Frontal cortex (tissue), 4 donors: ENCODE results near the gene MSH2. TPM values are rescaled to one million over a fixed set of nuclear protein-coding genes. Genes with fewer than 3 reads are reported as not detected.

Experiments
- DNase-seq, 2 donors: peaks; one replicate each; pipeline ENCODE4 v3.0.0; 2012; ENCODE audit warnings: low spot score in 2 of 2
- FAIRE-seq: peaks from 2 replicates; lab custom pipeline; 2012; peaks lifted over from hg19 to GRCh38; lab: Jason Lieb, UNC
- total RNA-seq: library from RNA; depleted of rRNA; stranded (reverse); fragments of >200 nt; gene quantifications from one replicate; pipeline ENCODE4 v1.2.3, GENCODE V29; 2014
- donor health status: control.
- donor health status: control.
- donor health status: control.

The MSH2 gene
- total RNA-seq, 1 donor from 2014 or later = 89.7 TPM

- DNase-seq (no peak), FAIRE-seq (peak; percentile 74)
Measured at GRCh38 chr2:47460766-47461165, 57.8 kb downstream of the MSH2 start.

DNA sequence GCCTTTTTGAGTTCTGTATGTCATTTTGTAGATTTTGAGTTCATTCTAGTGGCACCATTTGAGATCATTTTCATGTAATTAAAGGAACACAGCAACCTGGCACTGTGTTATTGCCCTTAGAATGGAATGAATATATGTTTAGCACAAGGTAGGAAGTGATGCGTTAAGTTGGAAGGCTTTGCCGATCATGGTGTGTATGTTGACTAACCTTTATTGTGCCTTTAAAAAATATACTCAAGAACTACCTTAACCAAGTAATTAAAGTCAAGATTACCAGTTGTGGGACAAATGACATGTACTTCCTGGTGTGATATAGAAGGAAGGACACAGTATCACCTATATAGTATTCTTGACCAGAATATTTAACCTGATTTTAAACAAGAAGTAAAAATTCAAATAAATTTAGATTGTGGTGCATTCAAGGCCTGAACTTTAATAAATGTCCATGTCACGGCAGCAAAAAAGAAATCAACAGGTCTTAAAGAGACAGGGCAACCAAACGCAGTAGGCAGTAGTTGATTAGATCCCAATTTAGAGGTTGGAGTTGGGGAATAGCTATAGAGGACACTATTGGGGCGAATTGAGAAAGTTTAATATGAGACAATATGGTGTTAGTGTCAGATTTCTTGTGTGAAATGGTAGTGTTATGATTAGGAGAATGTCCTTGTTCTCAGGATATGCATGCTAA, 68.6 kb downstream of the MSH2 start:
- DNase-seq = no peak
- FAIRE-seq = no peak

GRCh38 chr2:47479863-47480262, 76.9 kb downstream of the MSH2 start:
- FAIRE-seq (no peak), DNase-seq (no peak)

- FAIRE-seq (no peak), DNase-seq (no peak)
Measured at GRCh38 chr2:47483191-47483590, 80.2 kb downstream of the MSH2 start.

DNA sequence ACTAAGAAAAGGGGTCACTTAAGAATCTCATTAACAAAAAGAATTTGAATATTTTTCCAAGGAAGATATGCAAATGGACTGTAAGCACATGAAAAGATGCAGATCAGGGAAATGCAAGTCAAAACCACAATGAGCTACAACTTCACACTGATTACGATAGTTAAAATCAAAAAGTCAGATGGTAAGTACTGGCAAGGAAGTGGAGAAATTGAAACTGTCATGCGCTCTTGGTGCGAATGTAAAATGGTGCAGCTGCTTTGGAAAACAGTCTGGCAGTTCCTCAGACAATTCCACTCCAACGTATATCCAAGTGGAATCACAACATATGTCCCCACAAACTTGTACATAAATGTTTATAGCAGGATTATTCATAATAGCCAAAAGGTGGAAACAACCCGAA, 81.4 kb downstream of the MSH2 start:
- FAIRE-seq = no peak
- no peak for DNase-seq

- no peak for DNase-seq
- no peak for FAIRE-seq
Measured at GRCh38 chr2:47485177-47485576, 82.2 kb downstream of the MSH2 start.

DNA sequence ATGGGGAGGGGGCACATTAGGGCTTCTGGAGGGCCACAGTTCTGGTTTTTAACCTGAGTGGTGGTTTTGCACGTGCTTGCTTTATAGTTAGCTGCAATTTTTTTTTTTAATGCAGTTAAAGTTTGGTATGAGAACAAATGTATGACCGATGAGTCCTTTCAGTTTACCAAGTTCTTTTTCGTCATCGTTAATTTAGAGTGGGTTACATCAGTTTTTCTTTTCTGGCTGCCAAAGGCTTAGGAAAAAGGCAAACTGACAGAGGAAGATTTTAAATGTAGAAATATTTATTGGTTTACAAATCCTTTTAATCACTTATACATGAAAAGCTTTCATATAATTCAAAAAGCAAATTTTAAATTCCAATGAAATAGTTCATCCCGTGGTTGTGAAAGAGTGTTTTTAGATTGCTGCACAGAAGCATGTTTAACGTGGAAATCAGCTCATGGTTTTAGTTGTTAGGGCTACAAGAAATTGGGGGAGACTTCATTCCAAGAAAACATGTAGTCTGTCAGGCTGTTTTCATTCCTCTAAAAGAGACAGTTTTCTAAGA, 82.9 kb downstream of the MSH2 start:
- FAIRE-seq (no peak), DNase-seq (no peak)

DNA sequence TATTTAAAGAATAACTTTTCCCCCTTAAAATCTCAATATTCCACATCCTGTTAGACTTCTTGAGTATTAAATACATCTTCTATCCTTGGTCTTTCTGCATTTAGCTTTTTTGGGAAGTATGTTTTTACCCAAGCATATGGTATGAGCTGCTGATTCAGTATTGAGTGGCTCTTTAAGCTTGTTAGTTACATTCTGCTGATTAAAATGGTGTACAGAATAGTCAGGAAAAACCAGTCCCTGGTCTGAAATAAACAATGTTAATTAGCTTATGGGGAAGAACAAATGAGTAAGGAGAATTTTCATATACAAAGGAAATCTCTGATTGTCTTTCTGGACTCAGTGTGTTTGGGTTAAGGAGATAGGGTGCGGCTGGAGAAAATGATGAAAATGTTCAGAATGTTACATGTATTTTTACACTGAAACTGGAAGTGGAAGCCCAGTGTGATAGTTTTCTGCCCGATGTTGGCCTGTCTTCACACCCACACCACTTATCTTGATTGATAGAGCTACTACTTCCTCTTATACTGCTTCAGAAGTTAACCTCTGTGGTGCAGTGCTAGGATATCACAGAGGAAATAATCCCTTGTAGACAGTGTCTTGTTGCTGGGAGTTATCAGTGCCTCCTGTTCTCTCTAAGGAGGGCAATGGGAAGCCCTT, 84.0 kb downstream of the MSH2 start:
- no peak for FAIRE-seq

DNA sequence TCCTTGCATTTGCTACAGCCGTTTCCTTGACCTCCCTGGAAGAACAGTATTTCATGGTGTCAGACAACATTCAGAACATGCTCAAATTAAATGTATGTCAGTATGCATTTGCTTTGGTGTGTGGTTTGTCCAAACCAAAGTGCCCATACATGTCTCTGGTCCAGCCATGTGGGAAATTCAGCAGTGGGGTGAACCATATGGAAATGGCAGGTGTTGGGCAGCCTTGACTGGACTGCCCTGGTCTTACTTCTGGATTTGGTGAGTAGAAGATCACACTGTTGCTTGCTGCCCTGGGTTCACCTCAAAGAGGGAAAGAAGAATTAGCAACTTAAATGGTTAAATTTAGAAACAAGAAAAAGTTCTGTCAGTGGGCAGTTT, 84.5 kb downstream of the MSH2 start:
- DNase-seq (no peak), FAIRE-seq (no peak)

More for the DNA sequence above, 84.0 kb downstream of the MSH2 start:
- DNase-seq = no peak

- DNase-seq (no peak), FAIRE-seq (no peak)
Measured at GRCh38 chr2:47488870-47489584, 86.1 kb downstream of the MSH2 start.

DNA sequence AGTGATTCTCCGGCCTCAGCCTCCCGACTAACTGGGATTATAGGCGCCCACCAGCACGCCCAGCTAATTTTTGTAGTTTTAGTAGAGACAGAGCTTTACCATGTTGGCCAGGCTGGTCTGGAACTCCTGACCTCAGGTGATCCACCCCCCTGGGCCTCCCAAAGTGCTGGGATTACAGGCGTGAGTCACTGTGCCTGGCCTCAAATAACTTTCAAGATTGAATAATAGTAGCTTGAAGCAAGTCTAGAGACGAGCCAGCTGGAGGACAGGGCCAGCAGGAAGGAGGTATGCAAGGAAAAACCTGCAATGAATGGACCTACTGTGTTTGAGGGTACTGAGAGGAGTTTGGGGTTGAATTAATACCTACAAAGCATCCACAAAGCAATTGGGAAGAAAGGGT, 87.5 kb downstream of the MSH2 start:
- DNase-seq (no peak), FAIRE-seq (no peak)

DNA sequence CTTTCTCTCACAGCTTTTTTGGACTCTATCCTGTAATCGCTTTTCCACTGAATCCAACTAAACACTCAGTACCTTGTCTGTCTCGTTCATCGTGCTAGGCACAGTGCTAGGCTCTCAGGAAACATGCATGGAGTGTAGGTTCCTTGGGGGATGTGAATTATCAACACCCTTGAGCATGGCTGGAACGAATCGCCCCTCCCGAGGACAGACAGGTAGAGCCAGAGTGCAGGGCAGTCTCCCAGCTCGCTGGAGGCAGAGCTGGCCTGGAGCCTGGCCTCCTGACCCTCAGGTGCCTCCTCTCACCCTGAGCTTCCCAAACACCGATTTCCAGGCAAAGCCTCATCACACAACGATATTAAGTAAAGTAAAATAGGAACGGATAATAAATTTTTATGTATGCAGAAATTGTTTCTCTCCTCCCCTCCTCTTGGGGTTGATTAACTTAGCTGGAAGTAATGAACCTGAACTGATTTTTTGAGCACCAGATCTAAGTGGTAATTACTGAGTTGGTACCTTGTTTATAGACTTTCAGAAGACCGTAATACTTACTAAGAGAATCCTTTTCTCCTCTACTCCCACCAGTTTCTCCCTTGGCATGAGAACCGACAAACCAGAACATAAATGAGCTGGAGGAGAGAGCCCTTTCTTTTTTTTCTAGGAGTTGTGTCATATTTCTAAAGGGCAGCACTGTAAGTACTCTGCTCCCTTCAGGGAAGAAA, 90.5 kb downstream of the MSH2 start:
- no peak for DNase-seq
- FAIRE-seq = no peak

- FAIRE-seq (no peak), DNase-seq (no peak)
Measured at GRCh38 chr2:47494267-47495130, 91.5 kb downstream of the MSH2 start.

DNA sequence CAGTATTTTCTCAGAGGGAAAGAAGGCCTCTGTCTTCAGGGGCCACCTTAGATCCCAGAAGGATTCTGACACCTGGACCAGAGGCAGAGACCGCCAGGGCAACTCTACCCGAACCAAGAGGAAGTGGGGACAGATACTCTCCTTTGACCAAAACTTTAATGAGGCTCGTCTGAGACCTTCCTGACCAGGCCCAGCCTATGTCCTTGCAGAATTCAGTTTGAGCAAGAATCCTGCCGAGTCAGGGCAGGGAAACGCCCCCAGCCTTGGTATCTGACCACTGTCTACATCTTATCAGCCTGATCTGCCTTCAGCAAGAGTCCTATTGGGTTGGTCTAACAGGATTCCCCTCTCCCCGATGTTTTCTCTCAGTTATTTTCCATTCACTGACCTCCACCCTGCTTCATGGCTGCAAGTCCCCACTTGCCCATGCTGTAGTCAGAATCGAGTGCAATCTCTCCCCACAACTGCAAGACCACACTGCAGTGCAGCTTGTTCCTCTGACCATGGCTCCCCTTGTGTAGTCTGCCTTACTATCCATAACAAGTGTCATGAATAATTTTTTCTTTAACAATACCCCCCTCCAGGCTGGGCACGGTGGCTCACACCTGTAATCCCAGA, 95.0 kb downstream of the MSH2 start:
- DNase-seq (no peak), FAIRE-seq (no peak)

GRCh38 chr2:47499093-47499492, 96.1 kb downstream of the MSH2 start:
- DNase-seq = no peak
- no peak for FAIRE-seq

GRCh38 chr2:47499621-47500309, 96.8 kb downstream of the MSH2 start:
- no peak for DNase-seq
- no peak for FAIRE-seq

- FAIRE-seq = no peak
- DNase-seq = no peak
Measured at GRCh38 chr2:47501374-47502200, 98.6 kb downstream of the MSH2 start.
